HG03097 (cell line): ENCODE results near the gene DST.

Source experiments
- ATAC-seq: cut with Tn5 transposase; IDR thresholded peaks from one replicate; pipeline ENCODE4 v1.9.1; 2021; ENCODE audit not compliant: unreplicated experiment, low FRiP score

Gene DST

DNA sequence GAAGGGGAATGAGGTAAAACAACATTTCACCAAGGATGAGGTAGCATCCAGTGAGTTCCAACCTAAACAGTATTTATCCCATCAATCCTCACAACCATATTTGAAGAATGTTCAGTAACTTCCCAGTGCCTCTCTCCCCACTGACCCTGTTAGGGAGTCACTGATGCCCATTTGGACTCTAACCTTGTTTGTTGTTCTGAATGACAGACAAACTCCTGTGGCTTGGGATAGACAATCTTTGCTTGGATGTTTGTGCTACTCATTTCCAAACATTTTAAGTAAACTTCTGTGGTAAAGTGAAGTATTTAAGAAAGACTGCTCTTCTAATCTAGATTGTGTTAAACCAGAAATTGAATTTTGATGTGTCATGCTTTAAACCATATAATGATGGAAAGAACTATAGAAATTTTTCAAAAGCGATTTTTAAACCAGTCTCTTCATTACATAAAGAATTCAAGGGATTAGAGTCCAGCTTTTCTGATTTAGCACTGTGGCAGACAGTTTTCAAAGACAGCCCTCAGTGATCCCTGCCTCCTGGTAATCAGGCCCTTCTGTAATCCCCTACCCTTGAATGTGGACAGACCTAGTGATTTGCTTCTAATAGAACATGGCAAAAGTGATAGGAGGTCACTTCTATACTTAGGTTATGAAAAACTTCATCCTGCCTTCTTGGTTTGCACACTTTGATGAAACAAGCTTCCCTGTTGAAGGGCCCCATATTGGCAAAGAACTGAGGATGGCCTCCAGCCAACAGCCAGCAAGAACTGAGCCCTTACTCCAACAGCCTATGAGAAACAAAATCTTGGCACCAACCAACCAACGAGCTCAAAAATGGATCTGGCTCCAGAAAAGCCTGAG is 191.6 kb downstream of the DST start:
- no peak for ATAC-seq

DNA sequence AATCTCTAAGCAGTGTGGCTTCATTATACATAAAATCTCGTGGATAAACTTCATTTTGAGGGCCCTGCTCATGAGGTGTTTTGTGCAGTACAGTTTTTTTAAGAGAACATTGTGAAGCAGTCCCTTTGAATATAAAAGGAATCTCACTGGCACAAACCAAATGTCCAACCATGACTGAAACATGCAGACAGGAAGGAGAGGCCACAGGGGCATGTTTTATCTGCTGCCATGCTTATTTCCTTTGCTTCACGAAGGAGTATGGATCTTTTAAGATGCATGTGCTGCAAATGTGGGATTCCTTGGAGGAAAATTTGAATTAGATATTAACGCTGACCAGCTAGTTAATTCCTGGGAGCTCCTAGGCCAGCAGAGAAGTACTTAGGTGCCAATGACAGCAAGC is 192.3 kb downstream of the DST start:
- ATAC-seq = no peak

DNA sequence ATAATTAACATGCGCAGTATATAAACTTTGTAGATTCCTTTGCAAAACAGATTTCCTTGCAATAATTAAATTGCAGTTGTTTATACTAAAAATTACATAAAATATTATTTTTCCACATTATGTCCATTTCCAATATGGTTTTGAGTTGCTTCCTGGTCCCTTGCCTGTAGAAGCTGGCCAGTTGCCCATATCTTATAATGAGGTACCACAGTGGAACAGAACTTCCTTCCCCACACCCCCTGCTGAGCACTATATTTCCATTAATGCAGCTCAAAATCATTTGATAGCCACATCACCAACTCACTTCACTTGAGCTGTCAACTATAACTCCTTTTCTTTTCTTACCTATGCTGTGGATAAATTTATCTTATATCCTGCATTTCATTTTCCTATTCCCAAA is 194.6 kb downstream of the DST start:
- ATAC-seq = no peak

DNA sequence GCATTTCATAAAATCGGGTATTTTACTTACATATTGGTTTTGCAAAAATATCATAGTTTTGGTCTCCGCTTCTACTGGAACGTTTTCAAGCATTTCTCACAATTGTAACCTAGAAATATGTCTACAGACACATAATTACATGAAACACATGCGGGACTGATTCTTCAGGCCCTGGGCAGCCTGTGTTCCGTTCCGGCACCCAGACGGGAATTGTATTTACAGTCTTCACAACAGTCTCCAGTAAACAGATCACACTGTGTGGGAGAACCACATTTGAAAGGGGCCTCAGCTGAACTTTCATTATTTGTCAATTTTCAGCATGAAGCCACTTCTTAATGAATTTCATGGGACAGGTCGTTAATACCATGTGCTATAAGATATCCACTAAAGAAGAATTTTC is 196.9 kb downstream of the DST start:
- no peak for ATAC-seq

DNA sequence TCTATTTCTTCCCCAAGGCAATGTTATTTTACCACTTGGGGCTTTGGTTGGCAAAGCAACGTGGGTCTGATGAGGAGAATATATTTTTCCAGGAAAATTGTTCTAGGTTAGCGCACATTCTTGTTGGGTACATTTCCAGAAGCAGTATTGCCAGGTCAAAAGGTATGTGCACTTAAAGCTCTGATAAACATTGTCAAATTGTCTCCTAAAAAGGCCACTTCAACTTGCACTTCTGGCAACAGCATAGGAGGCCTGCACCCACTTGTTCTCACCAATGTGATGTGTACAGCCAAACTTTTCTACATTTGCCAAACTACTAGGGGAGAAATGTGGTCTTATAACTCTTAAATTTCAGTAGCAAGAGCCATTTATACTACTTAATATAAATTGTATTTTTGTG is 197.8 kb downstream of the DST start:
- no peak for ATAC-seq

DNA sequence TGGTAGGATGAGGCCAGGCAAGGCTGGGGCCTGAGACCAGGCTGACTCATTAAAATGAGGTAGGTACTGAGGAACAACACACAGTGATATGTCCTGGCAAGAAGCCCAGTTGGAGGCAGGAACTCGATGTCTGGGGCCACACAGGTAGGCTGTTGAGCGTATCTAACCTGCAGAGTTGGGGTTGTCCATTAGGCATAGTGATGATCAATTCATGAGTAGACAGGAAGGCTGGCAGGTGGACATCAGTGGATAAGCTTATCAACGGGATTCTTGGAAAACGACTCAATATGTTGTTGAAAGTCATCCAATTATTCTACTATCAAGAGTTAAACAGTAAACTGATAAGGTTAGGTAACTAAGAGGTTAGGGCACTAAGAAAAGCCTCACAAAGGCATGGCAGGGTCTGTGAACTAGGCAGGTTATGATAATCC is 202.1 kb downstream of the DST start:
- no peak for ATAC-seq

DNA sequence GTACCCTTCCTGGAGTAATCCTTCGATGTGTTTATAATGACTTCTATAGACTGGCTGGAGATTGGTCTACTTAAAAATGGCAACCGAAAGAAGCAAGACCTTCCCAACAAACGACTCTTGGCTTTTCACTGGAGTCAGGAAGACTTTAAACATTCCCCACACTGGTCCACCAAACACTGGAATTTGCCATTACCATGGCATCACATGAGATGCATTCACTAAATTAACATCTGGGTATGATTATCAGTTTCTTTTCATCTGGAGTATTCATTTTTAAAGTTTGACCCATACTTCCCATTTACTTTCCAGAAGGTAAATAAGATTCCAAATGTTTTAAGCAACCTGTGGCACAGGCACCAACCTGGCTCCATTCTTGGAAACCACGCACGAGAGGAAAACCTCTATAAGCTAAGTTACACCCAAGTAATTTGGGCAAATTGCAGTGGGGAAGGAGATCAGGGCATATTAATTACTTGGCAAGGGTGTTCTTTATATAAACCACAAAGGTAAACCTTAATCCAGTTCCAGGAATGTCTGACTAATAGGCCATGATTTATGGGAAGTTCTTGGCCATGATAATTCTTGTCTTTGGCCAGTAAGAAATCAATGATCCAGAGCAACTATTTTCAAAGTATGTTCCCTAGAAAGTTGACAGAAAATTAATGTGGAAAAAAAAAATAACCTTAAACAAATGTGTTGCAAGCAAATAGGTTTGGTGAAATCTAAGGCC is 205.4 kb downstream of the DST start:
- ATAC-seq = no peak

DNA sequence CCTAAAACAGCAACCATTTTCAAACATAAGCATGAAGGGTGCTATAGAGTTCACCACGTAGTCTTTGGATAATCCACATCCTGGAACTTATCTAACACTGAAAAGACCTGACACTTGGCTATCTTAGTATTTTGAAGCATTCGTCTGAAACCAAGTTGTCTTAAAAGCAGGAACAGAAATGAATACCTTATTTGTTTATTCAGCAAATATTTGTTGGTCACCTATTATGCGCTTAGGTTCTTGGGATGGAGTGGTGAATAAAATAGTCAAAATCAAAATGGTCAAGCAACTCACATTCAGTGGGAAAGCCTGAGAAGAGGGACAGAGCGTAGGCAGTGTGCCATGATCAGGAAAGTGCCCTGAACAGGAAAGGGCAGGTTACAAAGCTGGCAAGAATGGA is 206.9 kb downstream of the DST start:
- no peak for ATAC-seq

DNA sequence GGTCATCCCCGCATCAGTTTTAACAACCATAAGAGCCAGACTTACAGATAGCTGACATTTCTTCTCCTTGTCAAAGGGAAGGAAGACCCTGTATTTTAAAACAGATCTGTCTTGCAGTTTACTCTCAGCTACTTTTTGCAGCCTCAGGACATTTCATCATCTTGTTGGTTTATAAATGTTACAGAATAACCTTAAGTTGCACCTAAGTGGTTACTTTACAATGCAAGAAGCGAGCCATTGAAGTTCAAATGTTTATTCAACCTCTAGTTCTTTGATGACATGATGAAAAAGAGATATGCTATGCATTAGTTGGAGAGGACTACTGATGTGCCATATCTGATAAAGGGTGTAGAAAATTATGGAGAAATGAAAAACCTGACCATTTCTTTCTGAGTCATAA is 207.4 kb downstream of the DST start:
- ATAC-seq = no peak

DNA sequence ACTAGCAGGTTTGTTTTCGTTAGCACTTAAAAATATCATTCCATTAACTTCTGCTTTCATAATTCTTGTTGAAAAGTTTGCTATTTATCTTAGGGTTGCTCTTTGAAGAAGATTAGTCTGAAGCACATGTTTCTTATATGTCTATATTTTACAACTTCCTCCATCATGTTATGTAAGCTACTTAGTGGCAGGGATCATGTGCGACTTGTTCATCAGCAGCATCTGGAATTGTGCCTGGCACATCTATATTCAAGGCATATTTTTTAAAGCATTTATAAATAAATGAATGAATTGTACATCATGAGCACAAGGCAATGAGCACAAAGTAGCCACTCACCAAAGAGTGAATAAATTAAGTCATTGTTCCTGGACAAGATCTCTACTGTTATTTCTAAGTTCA is 208.1 kb downstream of the DST start:
- ATAC-seq = no peak

DNA sequence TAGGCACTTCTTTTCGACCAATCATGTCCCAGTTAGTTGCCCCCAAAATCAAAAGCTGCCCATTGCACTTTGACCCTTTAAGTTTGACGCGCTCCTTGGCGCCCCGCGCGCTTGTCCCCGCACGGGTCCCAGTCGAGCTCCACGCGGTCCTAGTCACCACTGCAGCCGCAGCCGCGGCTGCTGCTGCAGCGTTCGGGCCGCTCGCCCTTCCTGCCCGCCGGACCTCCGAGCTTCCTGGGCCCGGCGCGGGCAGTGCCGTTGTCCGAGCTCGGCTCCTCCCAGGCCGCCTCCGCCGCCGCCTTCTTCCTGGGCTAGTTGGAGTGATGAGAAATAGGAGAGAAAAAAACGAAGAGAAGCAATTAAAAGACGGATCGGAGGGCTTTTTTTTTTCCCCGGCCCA is 209.6 kb downstream of the DST start:
- ATAC-seq = no peak

DNA sequence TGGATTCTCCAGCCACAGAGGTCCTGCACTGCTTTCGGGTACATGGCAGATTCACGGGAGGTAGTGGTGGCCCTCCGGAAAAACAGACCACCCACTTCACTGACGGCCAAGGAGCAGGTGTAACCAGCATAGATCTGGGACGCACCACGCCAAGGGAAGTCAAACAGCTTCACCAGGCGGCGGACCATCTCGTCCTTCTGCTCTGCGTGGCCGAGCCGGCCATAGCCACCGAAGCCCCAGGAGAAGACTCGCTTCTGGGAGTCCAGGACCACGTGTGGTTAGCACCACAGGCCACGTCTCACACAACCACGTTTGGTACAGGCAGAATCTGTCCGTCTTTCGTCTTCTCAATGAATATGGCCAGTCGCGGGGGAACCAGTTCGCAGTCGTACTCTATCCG is 210.5 kb downstream of the DST start:
- ATAC-seq = no peak

DNA sequence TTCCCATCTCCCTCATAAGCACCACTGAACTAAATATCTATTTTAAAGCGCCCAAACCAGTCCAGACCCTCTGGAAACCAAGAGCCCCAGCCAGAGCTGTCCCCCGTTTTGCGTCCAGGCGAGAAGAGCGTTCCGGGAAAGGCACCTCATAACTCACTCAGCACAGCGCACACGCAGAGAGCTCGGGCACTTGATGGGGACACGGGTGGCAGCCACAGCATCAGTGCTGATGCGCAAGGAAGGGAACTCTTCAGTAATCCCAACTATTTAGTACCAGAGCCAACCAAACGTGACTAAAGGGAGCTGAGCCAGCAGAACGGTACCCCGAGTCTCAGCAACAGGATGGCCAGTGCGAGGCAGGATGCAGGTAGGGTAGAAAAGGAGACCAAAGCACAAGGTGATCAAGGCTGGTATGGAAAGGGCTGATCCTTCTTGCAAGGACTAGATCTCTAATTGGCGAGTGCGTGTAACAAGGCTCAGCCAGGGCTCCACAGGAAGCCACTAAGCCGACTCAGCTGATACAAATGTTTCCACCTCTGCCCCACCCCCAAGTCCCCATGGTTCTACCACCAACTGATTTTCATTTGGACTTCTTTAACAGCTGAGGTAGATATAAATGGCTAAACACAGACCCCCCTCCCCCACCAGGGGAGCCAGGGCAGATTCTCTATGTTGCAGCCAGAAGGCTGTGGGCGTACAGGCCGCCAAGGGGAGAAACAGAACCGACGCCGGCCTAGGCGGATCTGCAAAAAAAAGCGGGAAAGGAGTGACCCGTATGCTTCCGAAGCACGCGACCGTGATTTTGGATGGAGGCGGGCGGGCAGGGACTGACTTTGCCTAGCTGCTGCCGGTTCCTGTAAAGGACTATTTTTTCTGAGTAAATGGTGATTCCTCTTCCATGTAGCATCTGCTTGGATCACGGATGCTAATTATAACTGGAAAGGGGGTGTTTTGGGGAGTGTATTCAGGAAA is 211.8 kb downstream of the DST start:
- no peak for ATAC-seq

DNA sequence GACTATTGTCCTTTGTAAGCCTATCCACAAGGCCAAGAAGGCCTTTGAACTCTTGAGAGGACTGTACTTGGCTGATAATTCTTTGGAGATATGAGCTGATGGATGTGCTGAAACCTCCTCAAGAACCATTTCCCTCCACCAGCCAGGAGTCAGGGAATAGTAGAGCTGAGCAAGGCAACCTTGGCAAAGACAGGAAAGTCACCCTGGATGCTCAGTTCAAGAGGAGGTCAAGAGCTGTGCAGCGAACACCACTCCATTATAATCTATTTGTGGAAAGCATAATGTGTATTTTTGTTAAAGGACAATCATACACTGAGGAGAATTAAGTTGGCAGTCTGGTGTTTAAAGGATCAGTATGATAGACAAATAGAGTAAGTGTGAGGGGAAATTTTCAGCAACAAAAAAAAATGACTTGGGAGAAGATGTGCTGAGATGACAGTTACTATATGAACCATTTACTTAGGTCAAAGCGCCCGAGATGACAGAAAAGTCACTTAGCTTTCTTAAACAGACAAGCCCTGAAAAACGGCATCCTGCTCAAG is 218.1 kb downstream of the DST start:
- ATAC-seq = no peak

DNA sequence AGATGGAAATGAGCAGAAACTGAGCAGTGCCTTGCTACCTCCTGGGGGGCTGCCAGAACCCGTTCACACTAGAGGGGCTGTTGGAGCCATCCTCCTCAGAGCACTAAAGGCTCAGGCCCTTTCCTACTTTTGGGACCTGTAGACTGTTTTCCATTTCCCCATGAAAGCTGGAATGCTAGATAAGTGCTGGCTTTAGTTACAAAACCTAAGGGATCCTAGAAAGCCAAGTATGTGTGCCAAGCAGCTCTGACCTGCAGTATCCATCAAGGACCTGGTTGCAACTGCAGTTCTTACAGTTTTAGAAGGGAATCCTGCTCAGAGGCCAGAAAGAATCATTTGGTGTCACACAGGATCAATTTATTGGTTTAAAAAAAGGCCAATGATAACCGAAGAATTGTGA is 218.6 kb downstream of the DST start:
- ATAC-seq = no peak

DNA sequence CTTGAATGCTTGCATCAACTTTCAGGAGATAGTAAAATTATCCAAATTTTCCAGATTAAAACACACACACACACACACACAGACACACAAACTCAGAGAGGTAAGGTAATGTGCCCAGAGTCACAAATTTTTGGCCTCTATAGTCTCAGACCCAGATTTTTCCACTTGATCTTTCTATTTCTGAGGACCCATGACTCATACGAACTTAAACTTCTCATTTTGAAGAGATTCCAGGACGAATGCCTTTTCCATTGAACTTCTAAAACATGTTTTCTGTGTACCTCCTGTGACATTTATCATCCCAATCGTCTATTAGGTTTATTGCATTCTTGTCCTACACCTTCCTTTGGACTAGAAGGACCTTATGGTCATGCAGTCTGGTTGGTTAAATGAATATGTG is 222.4 kb downstream of the DST start:
- no peak for ATAC-seq

DNA sequence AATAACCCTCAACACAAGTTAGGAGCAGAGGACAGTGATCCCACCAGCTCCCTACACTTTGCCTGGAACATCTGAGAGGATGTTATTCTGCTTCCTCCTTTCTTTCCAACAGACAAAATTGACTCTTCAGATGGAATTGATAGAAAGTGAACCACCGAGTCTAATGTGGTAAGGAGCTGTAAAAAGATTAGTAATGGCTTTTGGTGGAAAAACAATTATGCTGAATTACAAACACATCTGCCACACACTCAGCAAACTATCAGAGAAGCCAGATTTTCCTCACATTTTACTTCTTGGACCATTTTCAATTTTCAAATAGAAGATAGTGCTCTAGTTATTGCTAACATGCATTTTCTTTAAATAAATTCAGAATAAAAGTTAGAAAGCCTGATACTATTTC is 223.5 kb downstream of the DST start:
- ATAC-seq = no peak

DNA sequence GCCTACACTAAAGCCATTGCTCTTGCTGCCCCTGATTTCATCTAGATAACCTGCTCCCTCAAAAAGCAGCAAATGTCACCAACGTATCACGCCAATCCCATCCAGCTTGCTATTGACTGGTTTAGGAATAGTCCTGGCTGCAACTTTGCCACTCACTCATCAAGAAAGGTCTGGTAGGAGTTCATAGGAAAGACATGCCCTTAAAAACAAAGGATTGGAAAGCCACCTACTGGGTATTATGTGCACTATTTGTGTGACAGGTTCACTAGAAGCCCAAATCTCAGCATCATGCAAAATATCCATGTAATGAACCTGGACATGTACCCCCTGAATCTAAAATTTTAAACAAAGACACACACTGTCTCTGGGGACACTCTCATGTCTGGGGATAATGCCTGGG is 224.9 kb downstream of the DST start:
- no peak for ATAC-seq

DNA sequence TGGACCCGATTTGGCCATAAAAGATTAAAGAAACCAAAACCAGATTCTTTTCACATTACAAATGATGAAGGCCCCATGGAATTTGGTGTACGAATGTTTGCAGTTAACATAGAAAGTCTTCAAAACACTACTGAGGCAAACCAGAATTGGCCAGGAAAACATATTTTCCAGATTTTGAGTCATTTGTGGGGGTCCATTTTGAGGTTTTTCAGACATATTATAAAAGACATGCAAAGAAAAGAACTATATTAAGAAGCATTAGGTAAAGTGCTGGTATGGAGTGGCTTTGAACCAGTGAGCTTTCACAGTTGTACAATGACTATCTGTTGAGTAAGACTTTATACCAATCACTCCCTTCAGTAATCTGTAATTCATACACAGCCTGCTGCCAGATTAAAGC is 226.4 kb downstream of the DST start:
- ATAC-seq = no peak

DNA sequence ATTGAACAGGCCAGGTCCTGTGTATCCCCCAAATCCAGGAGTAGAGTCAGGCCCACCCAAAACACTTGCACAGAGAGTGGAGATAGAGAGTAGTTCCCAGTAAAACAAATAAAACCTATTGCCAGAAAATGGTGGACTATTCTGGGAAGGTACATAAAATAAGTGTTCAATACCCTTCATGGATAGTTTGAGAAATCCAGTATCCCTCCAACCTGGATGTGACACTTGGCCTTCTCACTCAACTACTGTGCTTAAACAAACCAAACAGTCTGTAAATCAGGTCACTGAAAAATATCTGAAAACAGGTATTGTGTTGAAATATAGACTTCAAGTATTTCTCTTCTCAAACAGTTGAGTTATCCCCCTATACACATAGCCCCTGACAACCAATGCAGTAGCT is 233.7 kb downstream of the DST start:
- no peak for ATAC-seq
